GM23338 (cell line): Measurements from ENCODE around the gene ZEB1. TPM values are rescaled to one million over a fixed set of nuclear protein-coding genes. Genes with fewer than 3 reads are reported as not detected.

Experiments used
- ATAC-seq: fragments of 200-7000 bp; cut with Tn5 transposase; 3 replicates; pipeline ENCODE4 v1.9.1; 2020
- DNase-seq: peaks from one replicate; pipeline ENCODE4 v3.0.0-alpha.2; 2015; ENCODE audit warnings: low spot score
- H2AFZ ChIP-seq: fragments of 200-600 bp; sonication (generic); 2 replicates; pipeline ENCODE4 v1.8.0; 2016; ENCODE audit warnings: antibody characterized with exemption, mild to moderate bottlenecking, moderate library complexity
- H3F3A ChIP-seq: fragments of 200-600 bp; sonication (generic); replicated peaks from 2 replicates; pipeline ENCODE4 v1.8.0; 2017; ENCODE audit warnings: antibody characterized with exemption, mixed run types, low read depth
- H3K27ac ChIP-seq: fragments of 200-600 bp; sonication (generic); 2 replicates; pipeline ENCODE4 v1.6.1; 2016; ENCODE audit warnings: low read depth
- H3K27me3 ChIP-seq: fragments of 200-600 bp; sonication (generic); 2 replicates; pipeline ENCODE4 v1.8.0; 2016; ENCODE audit warnings: mild to moderate bottlenecking, mixed run types, moderate library complexity; ENCODE audit not compliant: insufficient read depth
- H3K36me3 ChIP-seq: fragments of 200-600 bp; sonication (generic); 2 replicates; pipeline ENCODE4 v1.8.0; 2016; ENCODE audit warnings: mild to moderate bottlenecking; ENCODE audit not compliant: insufficient read depth
- H3K4me1 ChIP-seq: fragments of 200-600 bp; sonication (generic); 2 replicates; pipeline ENCODE4 v1.8.0; 2016; ENCODE audit warnings: mild to moderate bottlenecking, moderate library complexity; ENCODE audit not compliant: insufficient read depth
- H3K4me2 ChIP-seq: fragments of 200-600 bp; sonication (generic); 2 replicates; pipeline ENCODE4 v1.7.1; 2017; ENCODE audit warnings: mixed run types
- H3K4me3 ChIP-seq: fragments of 200-600 bp; sonication (generic); 2 replicates; pipeline ENCODE4 v1.6.1; 2016; ENCODE audit warnings: mixed run types
- H3K79me2 ChIP-seq: fragments of 200-600 bp; sonication (generic); replicated peaks from 2 replicates; pipeline ENCODE4 v1.8.0; 2017; ENCODE audit warnings: mild to moderate bottlenecking; ENCODE audit not compliant: insufficient read depth
- H3K9me2 ChIP-seq: fragments of 200-600 bp; sonication (generic); 2 replicates; pipeline ENCODE4 v1.8.0; 2017; ENCODE audit not compliant: insufficient read depth
- H4K20me1 ChIP-seq: fragments of 200-600 bp; sonication (generic); replicated peaks from 2 replicates; pipeline ENCODE4 v1.8.0; 2017; ENCODE audit warnings: mild to moderate bottlenecking; ENCODE audit not compliant: insufficient read depth
- H3K27ac Mint-ChIP-seq: 2 replicates; pipeline ENCODE4 v1.8.0; 2020; ENCODE audit warnings: inconsistent platforms, mild to moderate bottlenecking, moderate library complexity, mixed read lengths
- H3K27me3 Mint-ChIP-seq: 3 replicates; pipeline ENCODE4 v1.8.0; 2022; ENCODE audit warnings: low read depth, mild to moderate bottlenecking, moderate library complexity, mixed read lengths, inconsistent platforms; ENCODE audit not compliant: insufficient read depth, poor library complexity
- H3K36me3 Mint-ChIP-seq: 3 replicates; pipeline ENCODE4 v1.8.0; 2021; ENCODE audit warnings: low read depth, mild to moderate bottlenecking, inconsistent platforms, moderate library complexity, mixed read lengths
- H3K4me1 Mint-ChIP-seq: 3 replicates; pipeline ENCODE4 v1.8.0; 2020; ENCODE audit warnings: mild to moderate bottlenecking, inconsistent platforms, mixed read lengths
- H3K4me3 Mint-ChIP-seq: 3 replicates; pipeline ENCODE4 v1.8.0; 2021; ENCODE audit warnings: moderate library complexity, mild to moderate bottlenecking, inconsistent platforms, mixed read lengths
- H3K9me3 Mint-ChIP-seq: 3 replicates; pipeline ENCODE4 v1.8.0; 2020; ENCODE audit warnings: moderate library complexity, mild to moderate bottlenecking, inconsistent platforms, mixed read lengths
- CREB1 ChIP-seq: fragments of 250-450 bp; sonication (Bioruptor Pico); IDR thresholded peaks from 2 replicates; pipeline ENCODE4 v1.5.0; 2020; ENCODE audit warnings: low read depth, mild to moderate bottlenecking, moderate library complexity
- CTCF ChIP-seq, 2 experiments: fragments of 200-600 bp in 1 of 2; sonication (generic) in 1 of 2; conservative IDR thresholded peaks; 2 replicates each; pipeline versions ENCODE4 v1.5.1 to v1.6.1; 2016 to 2017; ENCODE audit warnings: antibody characterized with exemption in 2 of 2, low read depth in 2 of 2, mild to moderate bottlenecking in 2 of 2, moderate library complexity in 1 of 2
- ETS1 ChIP-seq: IDR thresholded peaks from 2 replicates; pipeline ENCODE4 v1.6.1; 2016; ENCODE audit warnings: antibody characterized with exemption
- EZH2 ChIP-seq: fragments of 200-600 bp; sonication (generic); IDR thresholded peaks from one replicate; pipeline ENCODE4 v1.8.0; 2017; ENCODE audit warnings: antibody characterized with exemption, mild to moderate bottlenecking, low read depth; ENCODE audit not compliant: unreplicated experiment
- EZH2phosphoT487 ChIP-seq: fragments of 200-600 bp; sonication (generic); IDR thresholded peaks from one replicate; pipeline ENCODE4 v1.8.1; 2018; ENCODE audit warnings: antibody characterized with exemption; ENCODE audit not compliant: unreplicated experiment
- JUNB ChIP-seq: IDR thresholded peaks from one replicate; pipeline ENCODE4 v1.6.1; 2016; ENCODE audit warnings: antibody characterized with exemption; ENCODE audit not compliant: unreplicated experiment
- NANOG ChIP-seq: IDR thresholded peaks from 2 replicates; pipeline ENCODE4 v1.6.1; 2016; ENCODE audit warnings: antibody characterized with exemption, borderline replicate concordance
- POLR2AphosphoS5 ChIP-seq: IDR thresholded peaks from 2 replicates; pipeline ENCODE4 v1.6.1; 2016; ENCODE audit warnings: antibody characterized with exemption, low read depth
- REST ChIP-seq: IDR thresholded peaks from one replicate; pipeline ENCODE4 v1.6.1; 2018; ENCODE audit warnings: antibody characterized with exemption; ENCODE audit not compliant: unreplicated experiment
- STAT1 ChIP-seq: IDR thresholded peaks from one replicate; pipeline ENCODE4 v1.6.1; 2016; ENCODE audit warnings: antibody characterized with exemption; ENCODE audit not compliant: unreplicated experiment
- ZNF114 ChIP-seq: fragments of 250-450 bp; sonication (Bioruptor Pico); IDR thresholded peaks from 2 replicates; pipeline ENCODE4 v1.5.0; 2020; ENCODE audit warnings: mild to moderate bottlenecking, moderate library complexity
- ZNF331 ChIP-seq: fragments of 250-450 bp; sonication (Bioruptor Pico); IDR thresholded peaks from 2 replicates; pipeline ENCODE4 v1.5.0; 2020; ENCODE audit warnings: low read depth, mild to moderate bottlenecking, moderate library complexity
- ZNF462 ChIP-seq: fragments of 250-450 bp; sonication (Bioruptor Pico); IDR thresholded peaks from 2 replicates; pipeline ENCODE4 v1.5.0; 2020; ENCODE audit warnings: mild to moderate bottlenecking, moderate library complexity
- polyA plus RNA-seq: library from polyadenylated mRNA; unstranded; fragments of >200 nt; fragmentation: Nextera tagmentation; extraction: Ambion mirVana; gene quantifications from 2 replicates; pipeline ENCODE4 v1.2.1, GENCODE V29; 2016
- total RNA-seq: library from RNA; depleted of rRNA; stranded (reverse); fragments of >200 nt; shearing (Covaris generic); gene quantifications from 2 replicates; pipeline ENCODE4 v1.2.3, GENCODE V29; 2014

Gene ZEB1
- total and polyA plus RNA-seq, 2 experiments from 2014 or later = 0.16 to 0.45 TPM

GRCh38 chr10:31557854-31558253 lies 238.8 kb downstream of the ZEB1 start:
- H3K27ac Mint-ChIP-seq = no peak overlapping the region
- DNase-seq = no peak

More at GRCh38 chr10:31557854-31558253, 238.8 kb downstream of the ZEB1 start:
- ATAC-seq = no peak
- Mint-ChIP-seq H3K9me3 (peaks cover 15% of the 10 kb centered on the region), H3K36me3 (peaks cover 5% of the 10 kb centered on the region), H3K4me1 (no peaks in the 10 kb centered on the region), H3K27me3 (peaks cover 1% of the 10 kb centered on the region), H3K4me3 (no peak overlapping the region)
- H3F3A ChIP-seq = no peaks in the 10 kb centered on the region
- no peaks in the 10 kb centered on the region for H3K4me1 ChIP-seq
- TF ChIP-seq STAT1 (no peak), ZNF462 (CRISPR knock-in tag) (no peak), JUNB (no peak), NANOG (no peak), CTCF (conservative IDR thresholded peaks at IDR 0.05; ENCODE audit: low read depth in 2 of 2) (no peak), ETS1 (no peak), CREB1 (no peak), EZH2phosphoT487 (no peak), ZNF114 (CRISPR knock-in tag) (no peak), EZH2 (no peak), REST (no peak), ZNF331 (CRISPR knock-in tag) (no peak), POLR2AphosphoS5 (no peak)
- H3K36me3 ChIP-seq = no peaks in the 10 kb centered on the region; the same call in 1 of the 2 replicates
- H4K20me1 ChIP-seq = no peaks in the 10 kb centered on the region
- no peak overlapping the region for H3K27ac ChIP-seq
- H3K79me2 ChIP-seq = no peaks in the 10 kb centered on the region
- no peak overlapping the region for H3K4me3 ChIP-seq
- no peak overlapping the region for H3K4me2 ChIP-seq
- H3K27me3 ChIP-seq = no peaks in the 10 kb centered on the region
- H2AFZ ChIP-seq = no peak overlapping the region
- H3K9me2 ChIP-seq = no peaks in the 10 kb centered on the region
